GM12878 (cell line): ENCODE data around the gene MAD1L1. TPM values are rescaled to one million over a fixed set of nuclear protein-coding genes. Genes with fewer than 3 reads are reported as not detected.
"Not testable (repeated sequence)": the region's sequence is repeated elsewhere in the genome, so short reads cannot be mapped to it uniquely, and the experiment has no call there.

ENCODE experiments used
- ATAC-seq: fragments of 200-7000 bp; cut with Tn5 transposase; 3 replicates; pipeline ENCODE4 v1.9.1; 2020; ENCODE audit warnings: mild to moderate bottlenecking, moderate library complexity
- BruUV-seq: library from RNA; stranded (reverse); fragments of 400-500 nt; replicated peaks from 2 replicates; lab custom pipeline; 2021; lab: Mats Ljungman, UMichigan
- CTCF ChIA-PET: fragments of 300-600 bp; sonication (Branson Sonifier 250); formaldehyde crosslinking; extraction: SDS; loops from one replicate; lab custom pipeline; 2021; ENCODE audit warnings: inconsistent platforms; lab: Yijun Ruan, JAX
- POLR2A ChIA-PET: fragments of 350-600 bp; formaldehyde crosslinking; extraction: SDS; loops from one replicate; lab custom pipeline; 2021; ENCODE audit warnings: inconsistent platforms; lab: Charles Lee
- RAD21 ChIA-PET: fragments of 300-600 bp; sonication (Branson Sonifier 250); formaldehyde crosslinking; loops from one replicate; lab custom pipeline; 2023; ENCODE audit warnings: antibody characterized with exemption; ENCODE audit not compliant: unreplicated experiment; lab: Charles Lee
- SMC1A ChIA-PET: fragments of 300-600 bp; sonication (Branson Sonifier 250); formaldehyde crosslinking; loops from one replicate; lab custom pipeline; 2023; ENCODE audit not compliant: unreplicated experiment, uncharacterized antibody; lab: Charles Lee
- DNase-seq: peaks from one replicate; pipeline ENCODE4 v3.0.0-alpha.2; 2011; ENCODE audit warnings: low read depth, low spot score
- FAIRE-seq: peaks from 3 replicates; lab custom pipeline; 2011; peaks lifted over from hg19 to GRCh38; lab: Jason Lieb, UNC
- H2AFZ ChIP-seq: 2 replicates; pipeline ENCODE4 v1.6.0; 2011; ENCODE audit warnings: low read depth, low read length, control low read depth; ENCODE audit not compliant: control insufficient read depth
- H3K27ac ChIP-seq: 2 replicates; pipeline ENCODE4 v1.5.1; 2011; ENCODE audit warnings: control low read depth; ENCODE audit not compliant: control insufficient read depth, insufficient read depth
- H3K27me3 ChIP-seq, 2 experiments: replicated peaks in 1 of 2; 2 replicates each; pipeline versions ENCODE4 v1.6.0 to v1.6.1; 2011; ENCODE audit warnings: low read length in 1 of 2; ENCODE audit not compliant: control insufficient read depth in 2 of 2, insufficient read depth in 2 of 2
- H3K36me3 ChIP-seq, 2 experiments: 2 replicates each; pipeline ENCODE4 v1.5.1; 2011; ENCODE audit warnings: low read length in 1 of 2; ENCODE audit not compliant: control insufficient read depth in 2 of 2, insufficient read depth in 2 of 2
- H3K4me1 ChIP-seq: 2 replicates; pipeline ENCODE4 v1.6.1; 2011; ENCODE audit warnings: mild to moderate bottlenecking, low read length, moderate library complexity, mixed read lengths; ENCODE audit not compliant: control insufficient read depth, insufficient read depth
- H3K4me2 ChIP-seq: 2 replicates; pipeline ENCODE4 v1.6.0; 2011; ENCODE audit warnings: control low read depth; ENCODE audit not compliant: control insufficient read depth, insufficient read depth
- H3K4me3 ChIP-seq: fragments of 200-600 bp; sonication (generic); 2 replicates; pipeline ENCODE4 v1.5.1; 2016
- H3K79me2 ChIP-seq: 2 replicates; pipeline ENCODE4 v1.6.0; 2011; ENCODE audit warnings: low read length; ENCODE audit not compliant: control insufficient read depth, insufficient read depth
- H3K9ac ChIP-seq: 2 replicates; pipeline ENCODE4 v1.8.0; 2011; ENCODE audit warnings: low read length, control low read depth, mixed read lengths; ENCODE audit not compliant: control insufficient read depth, insufficient read depth
- H3K9me3 ChIP-seq: replicated peaks from 3 replicates; pipeline ENCODE4 v1.5.1; 2011; ENCODE audit warnings: mild to moderate bottlenecking, low read length; ENCODE audit not compliant: control insufficient read depth, insufficient read depth
- H4K20me1 ChIP-seq: 2 replicates; pipeline ENCODE4 v1.6.0; 2011; ENCODE audit not compliant: control insufficient read depth, insufficient read depth
- LARP7 ChIP-seq: fragments of 450-650 bp; IDR thresholded peaks from 2 replicates; pipeline ENCODE4 v1.6.1; 2017; ENCODE audit warnings: mild to moderate bottlenecking
- STAT3 ChIP-seq: IDR thresholded peaks from 2 replicates; pipeline ENCODE4 v1.6.1; 2011; ENCODE audit warnings: low read depth, low read length, improper control_type of control experiment
- WGBS: methylation state at CpG from one replicate; pipeline ENCODE4 v1.1.6; 2016; ENCODE audit warnings: low lambda C conversion rate; ENCODE audit not compliant: insufficient replicate concordance, insufficient coverage; ENCODE audit errors: missing lambda C conversion rate; 5-methylcytosine and 5-hydroxymethylcytosine counted together
- in situ Hi-C: fragments of 300-500 bp; cut with MboI; formaldehyde crosslinking; loops from 9 replicates; pipeline ENCODE4 v1.14.3; 2018; ENCODE audit warnings: mixed read lengths
- intact Hi-C: fragments of 100-400 bp; cut with micrococcal nuclease; formaldehyde crosslinking; loops from one replicate; pipeline ENCODE4 v1.14.2; 2022; ENCODE audit not compliant: unreplicated experiment
- polyA plus RNA-seq, 11 experiments: library from polyadenylated mRNA; depleted of rRNA in 4 of 11; unstranded in 6 of 11; stranded (reverse) in 5 of 11; fragments of >200 nt; fragmentation: Nextera tagmentation in 4 of 11; fragmentation: Illumina TruSeq in 1 of 11; extraction: Ambion mirVana in 4 of 11; extraction: Trizol in 1 of 11; gene quantifications; 1 replicate in 1 of 11; 2 replicates in 10 of 11; pipeline versions ENCODE4 v1.2.1 to v1.2.3, GENCODE V29; 2011 to 2016; ENCODE audit warnings: inconsistent platforms in 2 of 11, missing spikeins in 2 of 11, low read depth in 1 of 11
- total RNA-seq, 4 experiments: library from RNA; depleted of rRNA in 3 of 4; stranded (reverse); fragments of >200 nt in 3 of 4; fragmentation: Illumina TruSeq in 1 of 4; extraction: Trizol in 1 of 4; gene quantifications; 2 replicates each; pipeline versions ENCODE4 v1.2.1 to v1.2.3, GENCODE V29; 2013 to 2021
- TF ChIP-seq, protein P1 (sequence below): IDR thresholded peaks from 2 replicates; pipeline ENCODE4 v1.6.1; 2012; ENCODE audit warnings: low read length, inconsistent platforms

The MAD1L1 gene
- total and polyA plus RNA-seq, 10 of the 15 experiments (the other 5 are each of a cell fraction or from before 2014, with no cell fraction given): 2.2 to 76.8 (median 38.3) TPM

DNA sequence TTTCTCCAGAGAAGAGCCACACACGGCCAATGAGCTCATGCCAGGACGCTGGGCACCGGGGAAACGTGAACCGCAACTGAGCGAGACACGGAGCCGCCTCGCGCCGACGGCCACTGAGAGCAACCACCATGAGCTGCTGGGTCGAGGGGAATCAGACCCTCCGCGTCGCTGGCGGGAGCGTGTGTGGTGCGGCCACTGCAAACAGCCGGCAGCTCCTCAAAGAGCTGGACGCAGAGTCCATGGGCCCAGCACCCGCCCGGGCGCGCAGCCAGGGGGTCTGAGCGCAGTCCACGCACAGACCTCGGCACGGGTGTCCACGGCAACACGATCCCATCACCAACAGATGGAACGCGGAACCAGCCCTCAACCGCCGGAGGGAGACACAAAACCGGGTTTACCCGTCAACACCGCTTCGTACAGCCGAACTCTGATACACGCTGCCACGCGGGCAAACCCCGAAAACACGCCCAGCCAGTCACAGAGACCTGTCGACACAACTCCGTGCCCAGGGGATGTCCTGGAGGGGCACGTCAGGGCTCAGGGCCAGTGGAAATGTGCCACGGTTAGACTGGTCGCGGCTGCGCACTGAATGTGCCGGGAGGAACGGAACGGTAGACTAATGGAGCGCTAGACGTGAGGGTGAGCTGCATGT is 415.6 kb downstream of the MAD1L1 start:
- H3K27ac ChIP-seq: no peak overlapping the region
- intact Hi-C loops (loop anchor here (10.0 kb wide), 1 partner anchor 388 kb away; no protein-coding TSS in a partner anchor), in situ Hi-C loops (no loop called here)
- H3K4me1 ChIP-seq: no peaks in the 10 kb centered on the region
- no peak for DNase-seq
- SMC1A ChIA-PET: no interaction called here
- H2AFZ ChIP-seq: no peak overlapping the region
- RAD21 ChIA-PET: no interaction called here
- no peaks in the 10 kb centered on the region for H4K20me1 ChIP-seq
- TF ChIP-seq LARP7: no peak
- TF ChIP-seq, protein P1, sequence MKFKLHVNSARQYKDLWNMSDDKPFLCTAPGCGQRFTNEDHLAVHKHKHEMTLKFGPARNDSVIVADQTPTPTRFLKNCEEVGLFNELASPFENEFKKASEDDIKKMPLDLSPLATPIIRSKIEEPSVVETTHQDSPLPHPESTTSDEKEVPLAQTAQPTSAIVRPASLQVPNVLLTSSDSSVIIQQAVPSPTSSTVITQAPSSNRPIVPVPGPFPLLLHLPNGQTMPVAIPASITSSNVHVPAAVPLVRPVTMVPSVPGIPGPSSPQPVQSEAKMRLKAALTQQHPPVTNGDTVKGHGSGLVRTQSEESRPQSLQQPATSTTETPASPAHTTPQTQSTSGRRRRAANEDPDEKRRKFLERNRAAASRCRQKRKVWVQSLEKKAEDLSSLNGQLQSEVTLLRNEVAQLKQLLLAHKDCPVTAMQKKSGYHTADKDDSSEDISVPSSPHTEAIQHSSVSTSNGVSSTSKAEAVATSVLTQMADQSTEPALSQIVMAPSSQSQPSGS: no peak
- no peak for TF ChIP-seq STAT3
- TF ChIP-seq, all 136 proteins: peak for 0
- Histone ChIP-seq H3K9ac (no peak overlapping the region), H3K79me2 (no peaks in the 10 kb centered on the region), H3K36me3 (peaks cover 0 to 4% of the 10 kb centered on the region in 2 experiments; a peak in 2 of 4 replicates), H3K27me3 (no peaks in the 10 kb centered on the region), H3K9me3 (no peaks in the 10 kb centered on the region), H3K4me2 (no peak overlapping the region), H3K4me3 (no peak overlapping the region)
- ATAC-seq (no peak), FAIRE-seq (no peak)
- POLR2A ChIA-PET: no interaction called here
- CTCF ChIA-PET: no interaction called here
- 84% methylated on average over 10 of the region's 57 CpGs for WGBS
- BruUV-seq: no TSS peak

DNA sequence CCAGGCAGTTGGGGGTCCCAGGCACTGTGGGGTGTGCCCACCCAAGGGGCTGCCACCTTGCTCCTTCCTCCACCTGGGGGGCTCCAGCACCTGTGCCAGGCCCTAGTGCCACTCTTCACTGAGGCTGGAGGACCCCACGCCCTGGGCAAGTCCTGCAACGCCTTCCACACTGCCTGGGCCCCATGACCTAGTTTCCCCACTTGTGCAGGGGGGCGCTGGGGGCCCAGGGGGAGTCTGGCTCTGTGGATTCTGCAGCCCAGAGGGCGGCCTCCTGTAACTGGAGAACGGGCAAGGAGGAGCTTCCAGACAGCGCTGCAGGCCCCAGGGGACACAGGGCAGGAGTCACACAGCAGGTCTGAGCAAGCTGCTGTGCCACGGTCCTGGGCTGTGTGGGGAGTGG is 416.3 kb downstream of the MAD1L1 start:
- H4K20me1 ChIP-seq, SMC1A ChIA-PET, CTCF ChIA-PET, DNase-seq, in situ Hi-C loops, H3K4me2 ChIP-seq, POLR2A ChIA-PET, ATAC-seq, H3K36me3 ChIP-seq, H2AFZ ChIP-seq, RAD21 ChIA-PET, H3K4me3 ChIP-seq, H3K79me2 ChIP-seq, BruUV-seq, H3K4me1 ChIP-seq, FAIRE-seq, H3K9me3 ChIP-seq, H3K9ac ChIP-seq, H3K27ac ChIP-seq, H3K27me3 ChIP-seq: not testable (repeated sequence)
- intact Hi-C loops: loop anchor here (10.0 kb wide), 1 partner anchor 388 kb away; no protein-coding TSS in a partner anchor
- WGBS: 65% methylated on average over 6 of the region's 7 CpGs

DNA sequence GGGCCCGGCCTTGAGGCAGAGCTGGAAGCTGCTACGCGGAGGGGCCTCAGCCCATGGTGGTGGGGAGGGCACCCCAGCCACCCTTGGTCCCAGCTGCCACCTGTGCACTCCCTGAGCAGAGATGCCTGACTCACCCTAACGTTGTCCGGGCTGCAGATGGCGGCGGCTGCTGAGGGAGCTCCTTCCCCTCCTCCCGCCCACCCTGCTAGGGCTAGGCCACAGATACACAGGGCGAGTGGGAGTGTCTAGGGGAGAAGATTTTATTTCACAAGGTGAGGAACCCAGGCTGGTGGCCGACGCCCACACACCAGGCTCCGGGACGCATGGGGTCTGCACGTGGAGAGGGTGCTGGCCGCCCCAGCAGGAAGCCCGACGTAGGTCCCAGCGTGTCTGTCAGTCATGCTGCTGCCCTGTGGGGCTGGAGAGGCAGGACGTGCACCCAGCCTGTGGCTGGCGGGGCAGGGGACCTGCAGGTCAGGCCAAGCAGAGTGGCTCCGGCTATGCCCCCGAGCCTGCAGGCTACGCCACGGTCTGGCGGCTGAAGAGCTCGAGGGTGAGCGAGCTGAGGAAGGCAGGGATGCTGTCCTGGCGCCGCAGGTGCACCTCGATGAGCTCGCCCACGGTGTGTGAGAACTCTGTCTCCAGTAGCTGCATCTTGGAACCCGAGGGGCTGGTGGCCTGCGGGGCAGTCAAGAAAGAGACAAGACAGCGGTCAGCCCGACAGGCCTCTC is 417.0 kb downstream of the MAD1L1 start:
- H3K4me3 ChIP-seq, H4K20me1 ChIP-seq, H3K9me3 ChIP-seq, FAIRE-seq, BruUV-seq, H2AFZ ChIP-seq, in situ Hi-C loops, H3K36me3 ChIP-seq, RAD21 ChIA-PET, CTCF ChIA-PET, ATAC-seq, H3K4me1 ChIP-seq, H3K79me2 ChIP-seq, SMC1A ChIA-PET, DNase-seq, H3K4me2 ChIP-seq, H3K27me3 ChIP-seq, POLR2A ChIA-PET, H3K9ac ChIP-seq, H3K27ac ChIP-seq: not testable (repeated sequence)
- WGBS: 94% methylated on average over 31 of the region's 36 CpGs
- intact Hi-C loops: loop anchor here (1.0 to 10.0 kb wide), 2 partner anchors 9 to 389 kb away; no protein-coding TSS in a partner anchor
